DMS53 (cell line): ENCODE measurements around the gene PREX1.

ENCODE experiments used
- DNase-seq: peaks from one replicate; lab custom pipeline; 2025; lab: John Stamatoyannopoulos, UW

Gene PREX1

GRCh38 chr20:48656137-48656536 is 171.7 kb downstream of the PREX1 start:
- DNase-seq = no peak

GRCh38 chr20:48653706-48654051 is 174.1 kb downstream of the PREX1 start:
- no peak for DNase-seq

GRCh38 chr20:48652961-48653705 is 174.7 kb downstream of the PREX1 start:
- DNase-seq = no peak

GRCh38 chr20:48651960-48652359 is 175.8 kb downstream of the PREX1 start:
- DNase-seq = no peak

- no peak for DNase-seq
Observed at GRCh38 chr20:48651271-48651670, 176.5 kb downstream of the PREX1 start.

- no peak for DNase-seq
Observed at GRCh38 chr20:48649868-48650267, 177.9 kb downstream of the PREX1 start.

- no peak for DNase-seq
Observed at GRCh38 chr20:48649104-48649626, 178.6 kb downstream of the PREX1 start.

- DNase-seq = peak; percentile 20
Observed at GRCh38 chr20:48648482-48649051, 179.2 kb downstream of the PREX1 start.

- no peak for DNase-seq
Observed at GRCh38 chr20:48647858-48648257, 179.9 kb downstream of the PREX1 start.

GRCh38 chr20:48645666-48646065 is 182.1 kb downstream of the PREX1 start:
- DNase-seq = no peak

- DNase-seq = no peak
Observed at GRCh38 chr20:48644286-48644828, 183.4 kb downstream of the PREX1 start.

- DNase-seq = no peak
Observed at GRCh38 chr20:48642105-48642880, 185.5 kb downstream of the PREX1 start.

- DNase-seq = no peak
Observed at GRCh38 chr20:48640871-48641270, 186.9 kb downstream of the PREX1 start.

GRCh38 chr20:48639899-48640298 is 187.9 kb downstream of the PREX1 start:
- DNase-seq = no peak

GRCh38 chr20:48638546-48638945 is 189.3 kb downstream of the PREX1 start:
- no peak for DNase-seq

GRCh38 chr20:48637461-48637860 is 190.3 kb downstream of the PREX1 start:
- no peak for DNase-seq

- DNase-seq = no peak
Observed at GRCh38 chr20:48636301-48636700, 191.5 kb downstream of the PREX1 start.

GRCh38 chr20:48635791-48636267 is 192.0 kb downstream of the PREX1 start:
- peak; percentile 33 for DNase-seq

- DNase-seq = no peak
Observed at GRCh38 chr20:48635361-48635760, 192.4 kb downstream of the PREX1 start.

GRCh38 chr20:48634641-48635040 is 193.2 kb downstream of the PREX1 start:
- no peak for DNase-seq

- DNase-seq = no peak
Observed at GRCh38 chr20:48633620-48634257, 194.1 kb downstream of the PREX1 start.
